Psoas muscle (tissue), 8 donors: ENCODE data around the gene UTP25. TPM values are rescaled to one million over a fixed set of nuclear protein-coding genes. Genes with fewer than 3 reads are reported as not detected.

Experiments
- ATAC-seq, 4 donors: fragments of 200-7000 bp; cut with Tn5 transposase; one replicate each; pipeline ENCODE4 v1.9.1; 2020; ENCODE audit warnings: moderate library complexity in 3 of 4, mild to moderate bottlenecking in 2 of 4
- DNase-seq, 2 donors: peaks; one replicate each; pipeline ENCODE4 v3.0.0-alpha.2; 2020
- H3K27ac ChIP-seq: fragments of 200-600 bp; one replicate; pipeline ENCODE4 v1.8.0; 2022
- H3K27me3 ChIP-seq, 3 donors: fragments of 200-600 bp in 1 of 3; one replicate each; pipeline versions ENCODE4 v1.6.1 to v1.8.0; 2013 to 2022; ENCODE audit warnings: low read length in 2 of 3, mild to moderate bottlenecking in 2 of 3, moderate library complexity in 1 of 3; ENCODE audit not compliant: insufficient read depth in 3 of 3
- H3K36me3 ChIP-seq, 2 donors: fragments of 200-600 bp in 1 of 2; one replicate each; pipeline versions ENCODE4 v1.6.1 to v1.8.0; 2013 to 2022; ENCODE audit warnings: low read depth in 1 of 2, mild to moderate bottlenecking in 1 of 2, moderate library complexity in 1 of 2; ENCODE audit not compliant: insufficient read depth in 1 of 2
- H3K4me1 ChIP-seq: fragments of 200-600 bp; one replicate; pipeline ENCODE4 v1.8.0; 2022
- H3K4me3 ChIP-seq: fragments of 200-600 bp; one replicate; pipeline ENCODE4 v1.8.0; 2022; ENCODE audit warnings: mild to moderate bottlenecking
- H3K9me3 ChIP-seq: fragments of 200-600 bp; one replicate; pipeline ENCODE4 v1.8.0; 2022
- CTCF ChIP-seq: fragments of 200-600 bp; IDR thresholded peaks from one replicate; pipeline ENCODE4 v1.8.0; 2022; ENCODE audit warnings: antibody characterized with exemption
- WGBS, 3 donors: extraction: QIAGEN DNeasy Blood & Tissue Kit; methylation state at CpG; one replicate each; pipeline versions ENCODE4 v1.1.6 to v1.1.7; 2013; 5-methylcytosine and 5-hydroxymethylcytosine counted together
- intact Hi-C, 2 donors: fragments of 100-400 bp; cut with DNase I; formaldehyde crosslinking; loops; one replicate each; pipeline versions ENCODE4 v1.11.0 to v1.14.2; 2022
- polyA plus RNA-seq, 3 donors: library from polyadenylated mRNA; stranded (reverse); fragments of 200-250 nt; gene quantifications; one replicate each; pipeline ENCODE4 v1.2.3, GENCODE V29; 2013
- total RNA-seq, 4 donors: library from RNA; stranded (reverse); fragmentation: NEBNext Ultra II Directional in 2 of 4; extraction: Animal tissue kit (Norgen Biotek cat#: 25700) in 2 of 4; gene quantifications; one replicate each; pipeline versions ENCODE4 v1.2.1 to v1.2.4, GENCODE V29; 2021 to 2023
- donor health status: healthy with polysubstance abuse.
- donor health status: DM: no; HTN: no; CAD: no; lungs with moderate emphysema.
- donor health status: Bipolar disorder and iron deficiency.
- donor health status: healthy.
- donor health status: DM: yes; HTN: yes; CAD: no.
- donor health status: DM: no; HTN: no; CAD: no.
- donor health status: DM: no; HTN: no; CAD: no.
- donor health status: DM: yes; HTN: yes; CAD: no.

Gene UTP25
- total and polyA plus RNA-seq, 7 donors, result 1.9 to 5.4 (median 3.9) TPM

- 51 to 60% (median 51%) methylated on average over 7 of the region's 7 CpGs for WGBS, 3 donors
- H3K4me1 ChIP-seq, result no peaks in the 10 kb centered on the region
- H3K36me3 ChIP-seq, result no peaks in the 10 kb centered on the region
- no peak for TF ChIP-seq CTCF
- peaks cover 0 to 12% (median 2%) of the 10 kb centered on the region in 3 donors for H3K27me3 ChIP-seq
- no peaks in the 10 kb centered on the region for H3K9me3 ChIP-seq
- ATAC-seq (no peak), DNase-seq (no peak)
- H3K27ac ChIP-seq, result no peak overlapping the region
- intact Hi-C loops, result no loop called here
- H3K4me3 ChIP-seq, result no peak overlapping the region
Observed at GRCh38 chr1:209875515-209875914, 47.7 kb downstream of the UTP25 start.

GRCh38 chr1:209876078-209876800 is 48.5 kb downstream of the UTP25 start:
- H3K27ac ChIP-seq, result no peak overlapping the region
- no peak for ATAC-seq
- DNase-seq, result no peak
- no peak overlapping the region for H3K4me3 ChIP-seq
- intact Hi-C loops, result no loop called here
- no peaks in the 10 kb centered on the region for H3K4me1 ChIP-seq
- H3K27me3 ChIP-seq, result peaks cover 0 to 12% (median 2%) of the 10 kb centered on the region in 3 donors
- TF ChIP-seq CTCF, result no peak
- WGBS, 3 donors, result 42 to 53% (median 49%) methylated on average over 6 of the region's 6 CpGs
- H3K9me3 ChIP-seq, result no peaks in the 10 kb centered on the region
- H3K36me3 ChIP-seq, result no peaks in the 10 kb centered on the region

GRCh38 chr1:209877087-209877764 is 49.5 kb downstream of the UTP25 start:
- Histone ChIP-seq H3K36me3 (no peaks in the 10 kb centered on the region), H3K9me3 (no peaks in the 10 kb centered on the region), H3K4me1 (no peaks in the 10 kb centered on the region), H3K27me3 (peaks cover 0 to 15% (median 2%) of the 10 kb centered on the region in 3 donors), H3K27ac (no peak overlapping the region), H3K4me3 (no peak overlapping the region)
- no peak for ATAC-seq
- DNase-seq, result no peak
- intact Hi-C loops, result no loop called here
- no peak for TF ChIP-seq CTCF
- 53 to 68% (median 63%) methylated on average over 2 of the region's 2 CpGs for WGBS, 3 donors

- no peaks in the 10 kb centered on the region for H3K36me3 ChIP-seq
- WGBS, 3 donors, result 70 to 100% (median 98%) methylated on average over 1 of the region's 1 CpG
- TF ChIP-seq CTCF, result no peak
- H3K9me3 ChIP-seq, result no peaks in the 10 kb centered on the region
- no peaks in the 10 kb centered on the region for H3K4me1 ChIP-seq
- DNase-seq, result no peak
- ATAC-seq, result no peak
- H3K27ac ChIP-seq, result no peak overlapping the region
- peaks cover 0 to 15% (median 0%) of the 10 kb centered on the region in 3 donors for H3K27me3 ChIP-seq
- intact Hi-C loops, result no loop called here
- H3K4me3 ChIP-seq, result no peak overlapping the region
Observed at GRCh38 chr1:209878964-209879363, 51.2 kb downstream of the UTP25 start.
